HG02981 (cell line): ENCODE results near the gene HSPBAP1.
"Not testable (repeated sequence)": the region's sequence is repeated elsewhere in the genome, so short reads cannot be mapped to it uniquely, and the experiment has no call there.

Experiments
- ATAC-seq: cut with Tn5 transposase; IDR thresholded peaks from one replicate; pipeline ENCODE4 v1.9.1; 2021; ENCODE audit warnings: mild to moderate bottlenecking, moderate library complexity; ENCODE audit not compliant: unreplicated experiment

The HSPBAP1 gene

GRCh38 chr3:122743581-122744120, 50.0 kb downstream of the HSPBAP1 start:
- ATAC-seq: no peak

GRCh38 chr3:122742234-122742633, 51.4 kb downstream of the HSPBAP1 start:
- no peak for ATAC-seq

- ATAC-seq: no peak
Observed at GRCh38 chr3:122739172-122739571, 54.5 kb downstream of the HSPBAP1 start.

GRCh38 chr3:122732682-122733525, 60.7 kb downstream of the HSPBAP1 start:
- ATAC-seq: not testable (repeated sequence)

GRCh38 chr3:122730240-122730639, 63.4 kb downstream of the HSPBAP1 start:
- ATAC-seq: no peak

GRCh38 chr3:122728756-122729514, 64.7 kb downstream of the HSPBAP1 start:
- no peak for ATAC-seq

GRCh38 chr3:122728186-122728585, 65.4 kb downstream of the HSPBAP1 start:
- no peak for ATAC-seq

- ATAC-seq: no peak
Observed at GRCh38 chr3:122727766-122728165, 65.9 kb downstream of the HSPBAP1 start.

- no peak for ATAC-seq
Observed at GRCh38 chr3:122727294-122727693, 66.3 kb downstream of the HSPBAP1 start.

- ATAC-seq: no peak
Observed at GRCh38 chr3:122725106-122725505, 68.5 kb downstream of the HSPBAP1 start.

- no peak for ATAC-seq
Observed at GRCh38 chr3:122719273-122719921, 74.2 kb downstream of the HSPBAP1 start.

- ATAC-seq: no peak
Observed at GRCh38 chr3:122716667-122717066, 77.0 kb downstream of the HSPBAP1 start.

- ATAC-seq: no peak
Observed at GRCh38 chr3:122714273-122714672, 79.4 kb downstream of the HSPBAP1 start.

GRCh38 chr3:122710616-122711251, 82.9 kb downstream of the HSPBAP1 start:
- ATAC-seq: not testable (repeated sequence)

GRCh38 chr3:122705379-122705778, 88.3 kb downstream of the HSPBAP1 start:
- no peak for ATAC-seq

GRCh38 chr3:122700193-122700592, 93.4 kb downstream of the HSPBAP1 start:
- ATAC-seq: no peak

- peak; percentile 70 for ATAC-seq
Observed at GRCh38 chr3:122697952-122698620, 95.5 kb downstream of the HSPBAP1 start.

GRCh38 chr3:122695927-122696561, 97.6 kb downstream of the HSPBAP1 start:
- no peak for ATAC-seq

GRCh38 chr3:122694966-122695365, 98.7 kb downstream of the HSPBAP1 start:
- no peak for ATAC-seq

GRCh38 chr3:122692674-122693073, 101.0 kb downstream of the HSPBAP1 start:
- no peak for ATAC-seq
